H9 (cell line): ENCODE results near the gene SHMT2. TPM values are rescaled to one million over a fixed set of nuclear protein-coding genes. Genes with fewer than 3 reads are reported as not detected.
A peak's percentile ranks its signal among the peaks of the same experiment; 100 is the strongest.

ENCODE experiments used
- DNase-seq: peaks from one replicate; pipeline ENCODE4 v3.0.0-alpha.2; 2017
- H2AFZ ChIP-seq: one replicate; pipeline ENCODE4 v1.6.1; 2013; ENCODE audit warnings: mild to moderate bottlenecking, low read length, control low read depth, moderate library complexity
- H2AK5ac ChIP-seq: 2 replicates; pipeline ENCODE4 v1.6.1; 2013; ENCODE audit warnings: low read length, control low read depth, mixed read lengths; ENCODE audit not compliant: insufficient read length
- H2BK120ac ChIP-seq: one replicate; pipeline ENCODE4 v1.6.1; 2013; ENCODE audit warnings: low read depth, mild to moderate bottlenecking, low read length, control low read depth, inconsistent platforms; ENCODE audit not compliant: poor library complexity, severe bottlenecking
- H2BK12ac ChIP-seq: 2 replicates; pipeline ENCODE4 v1.6.1; 2013; ENCODE audit warnings: low read length, control low read depth, mixed read lengths, low read depth; ENCODE audit not compliant: insufficient read length
- H2BK15ac ChIP-seq: 2 replicates; pipeline ENCODE4 v1.6.1; 2013; ENCODE audit warnings: low read depth, low read length, control low read depth
- H2BK20ac ChIP-seq: one replicate; pipeline ENCODE4 v1.6.1; 2013; ENCODE audit warnings: low read depth, mild to moderate bottlenecking, low read length, control low read depth, inconsistent platforms; ENCODE audit not compliant: poor library complexity, severe bottlenecking
- H2BK5ac ChIP-seq: 2 replicates; pipeline ENCODE4 v1.6.1; 2013; ENCODE audit warnings: low read length, control low read depth, mixed read lengths; ENCODE audit not compliant: insufficient read length
- H3K14ac ChIP-seq: 2 replicates; pipeline ENCODE4 v1.6.1; 2013; ENCODE audit warnings: low read length, control low read depth; ENCODE audit not compliant: insufficient read depth
- H3K18ac ChIP-seq: 2 replicates; pipeline ENCODE4 v1.6.1; 2013; ENCODE audit warnings: low read depth, mild to moderate bottlenecking, mixed read lengths, low read length, control low read depth; ENCODE audit not compliant: insufficient read length
- H3K23ac ChIP-seq: 2 replicates; pipeline ENCODE4 v1.6.1; 2013; ENCODE audit warnings: low read length, control low read depth, mixed read lengths, low read depth; ENCODE audit not compliant: insufficient read length
- H3K23me2 ChIP-seq: 2 replicates; pipeline ENCODE4 v1.6.1; 2013; ENCODE audit warnings: low read depth, mild to moderate bottlenecking, mixed read lengths, low read length, control low read depth; ENCODE audit not compliant: insufficient read length, poor library complexity, severe bottlenecking
- H3K27ac ChIP-seq: 2 replicates; pipeline ENCODE4 v1.5.1; 2013; ENCODE audit warnings: low read length, control low read depth, mixed read lengths, low read depth; ENCODE audit not compliant: insufficient read length
- H3K27me3 ChIP-seq: 2 replicates; pipeline ENCODE4 v1.6.1; 2013; ENCODE audit warnings: low read length, control low read depth, inconsistent platforms; ENCODE audit not compliant: insufficient read depth
- H3K4ac ChIP-seq: 2 replicates; pipeline ENCODE4 v1.6.1; 2013; ENCODE audit warnings: low read depth, mild to moderate bottlenecking, control low read depth, inconsistent platforms, low read length, moderate library complexity
- H3K4me1 ChIP-seq: 2 replicates; pipeline ENCODE4 v1.6.1; 2013; ENCODE audit warnings: low read length, control low read depth, inconsistent platforms; ENCODE audit not compliant: insufficient read depth
- H3K4me2 ChIP-seq: 2 replicates; pipeline ENCODE4 v1.6.1; 2013; ENCODE audit warnings: low read length, control low read depth, mixed read lengths; ENCODE audit not compliant: insufficient read length, insufficient read depth
- H3K56ac ChIP-seq: 2 replicates; pipeline ENCODE4 v1.6.1; 2013; ENCODE audit warnings: low read depth, mild to moderate bottlenecking, mixed read lengths, low read length, control low read depth; ENCODE audit not compliant: insufficient read length
- H3K79me1 ChIP-seq: 2 replicates; pipeline ENCODE4 v1.6.1; 2013; ENCODE audit warnings: low read depth, mild to moderate bottlenecking, moderate library complexity, low read length, control low read depth, inconsistent platforms; ENCODE audit not compliant: insufficient read depth, poor library complexity, severe bottlenecking
- H3K79me2 ChIP-seq: 2 replicates; pipeline ENCODE4 v1.6.1; 2013; ENCODE audit warnings: low read length, control low read depth, inconsistent platforms; ENCODE audit not compliant: insufficient read depth
- H3K9ac ChIP-seq: 2 replicates; pipeline ENCODE4 v1.6.1; 2013; ENCODE audit warnings: low read length, control low read depth, mixed read lengths; ENCODE audit not compliant: insufficient read length; ENCODE audit errors: extremely low read depth
- H3K9me3 ChIP-seq: one replicate; pipeline ENCODE4 v1.6.1; 2013; ENCODE audit warnings: low read depth, low read length, inconsistent platforms; ENCODE audit not compliant: control insufficient read depth
- H3T11ph ChIP-seq: one replicate; pipeline ENCODE4 v1.6.1; 2013; ENCODE audit warnings: mild to moderate bottlenecking, low read length, control low read depth, inconsistent platforms
- H4K20me1 ChIP-seq: one replicate; pipeline ENCODE4 v1.6.1; 2013; ENCODE audit not compliant: control insufficient read depth, insufficient read length, insufficient read depth
- H4K5ac ChIP-seq: 2 replicates; pipeline ENCODE4 v1.6.1; 2013; ENCODE audit warnings: low read depth, mild to moderate bottlenecking, mixed read lengths, low read length, control low read depth; ENCODE audit not compliant: insufficient read length
- H4K8ac ChIP-seq: replicated peaks from 2 replicates; pipeline ENCODE4 v1.6.1; 2013; ENCODE audit warnings: low read length, control low read depth, mixed read lengths, low read depth; ENCODE audit not compliant: insufficient read length
- H4K91ac ChIP-seq: 2 replicates; pipeline ENCODE4 v1.6.1; 2013; ENCODE audit warnings: low read depth, mild to moderate bottlenecking, moderate library complexity, mixed read lengths, low read length, control low read depth; ENCODE audit not compliant: insufficient read length
- H3K27ac Mint-ChIP-seq, 3 experiments: 2 replicates in 2 of 3; 3 replicates in 1 of 3; pipeline ENCODE4 v1.8.0; 2020 to 2021; ENCODE audit warnings: mixed read lengths in 3 of 3, mild to moderate bottlenecking in 1 of 3, moderate library complexity in 1 of 3
- H3K27me3 Mint-ChIP-seq: 2 replicates; pipeline ENCODE4 v1.8.0; 2021; ENCODE audit warnings: low read depth, mild to moderate bottlenecking, moderate library complexity, mixed read lengths
- H3K36me3 Mint-ChIP-seq, 3 experiments: 2 replicates in 2 of 3; 3 replicates in 1 of 3; pipeline ENCODE4 v1.8.0; 2020 to 2021; ENCODE audit warnings: low read depth in 3 of 3, mixed read lengths in 3 of 3; ENCODE audit not compliant: insufficient read depth in 1 of 3
- H3K4me1 Mint-ChIP-seq, 2 experiments: 2 replicates each; pipeline ENCODE4 v1.8.0; 2020; ENCODE audit warnings: mixed read lengths in 2 of 2
- H3K4me3 Mint-ChIP-seq, 2 experiments: 2 replicates in 1 of 2; 3 replicates in 1 of 2; pipeline ENCODE4 v1.8.0; 2020 to 2021; ENCODE audit warnings: mild to moderate bottlenecking in 2 of 2, mixed read lengths in 2 of 2, moderate library complexity in 1 of 2
- H3K9me3 Mint-ChIP-seq, 2 experiments: 2 replicates in 1 of 2; 3 replicates in 1 of 2; pipeline ENCODE4 v1.8.0; 2020; ENCODE audit warnings: mild to moderate bottlenecking in 2 of 2, mixed read lengths in 2 of 2, moderate library complexity in 1 of 2
- WGBS: extraction: QIAGEN DNeasy Blood & Tissue Kit; methylation state at CpG from one replicate; pipeline ENCODE4 v1.1.7; 2013; ENCODE audit warnings: missing lambda C conversion rate, low lambda C conversion rate, mixed read lengths; ENCODE audit not compliant: insufficient read length; ENCODE audit errors: extremely low coverage; 5-methylcytosine and 5-hydroxymethylcytosine counted together
- total RNA-seq: library from RNA; stranded (reverse); gene quantifications from 2 replicates; pipeline ENCODE4 v1.2.1, GENCODE V29; 2021
- TF ChIP-seq, protein P1 (sequence below): fragments of 200-600 bp; sonication (generic); conservative IDR thresholded peaks from 3 replicates; pipeline ENCODE4 v1.8.0; 2021; ENCODE audit warnings: antibody characterized with exemption, mild to moderate bottlenecking

SHMT2 gene
- total RNA-seq, 1 experiment from 2014 or later, result 260 TPM

DNA sequence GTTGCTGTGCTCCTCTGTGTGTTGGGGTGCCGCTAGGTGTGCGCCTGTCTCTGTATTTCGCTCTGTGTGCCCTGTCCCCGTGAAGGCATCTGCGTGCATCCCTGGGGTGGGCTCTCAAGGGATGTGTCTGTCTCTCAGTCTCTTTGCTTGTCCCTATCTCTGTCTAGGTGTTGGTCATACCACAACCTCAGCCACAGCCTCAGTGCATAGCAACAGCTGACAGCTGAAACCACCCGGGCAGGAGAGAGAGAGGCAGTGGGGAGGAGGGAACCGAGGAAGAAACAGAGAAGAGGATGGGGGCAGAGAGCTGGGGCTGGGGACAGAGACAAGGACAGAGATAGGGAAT is 13.9 kb upstream of the SHMT2 start:
- Histone ChIP-seq H4K91ac (no peak overlapping the region), H3K9me3 (no peaks in the 10 kb centered on the region), H2BK20ac (no peak overlapping the region), H3K56ac (no peak overlapping the region), H3K18ac (no peak overlapping the region), H3K79me1 (no peaks in the 10 kb centered on the region), H4K8ac (no peak overlapping the region), H3K79me2 (no peaks in the 10 kb centered on the region), H3K4ac (no peak overlapping the region), H3K27me3 (peaks cover 48% of the 10 kb centered on the region), H2AK5ac (no peak overlapping the region), H3K9ac (no peak overlapping the region), H2BK15ac (no peak overlapping the region), H2BK120ac (no peak overlapping the region), H3K4me2 (no peak overlapping the region), H3K23me2 (peaks cover 7% of the 10 kb centered on the region), H3K4me1 (peaks cover 8% of the 10 kb centered on the region), H3K27ac (no peak overlapping the region), H2AFZ (no peak overlapping the region), H3T11ph (no peak overlapping the region), H4K20me1 (peaks cover 3% of the 10 kb centered on the region), H2BK5ac (no peak overlapping the region), H3K14ac (no peak overlapping the region), H4K5ac (no peak overlapping the region), H2BK12ac (no peak overlapping the region), H3K23ac (no peak overlapping the region)
- WGBS, result no CpG with 5 or more reads among the region's 7 CpGs
- no peak for DNase-seq
- no peak overlapping the region for H3K27ac Mint-ChIP-seq
- H3K4me3 Mint-ChIP-seq, result peak overlapping the region; percentile 45 to 70
- peaks cover 69% of the 10 kb centered on the region for H3K27me3 Mint-ChIP-seq
- peaks cover 0 to 5% of the 10 kb centered on the region in 2 experiments; a peak in 2 of 5 replicates for H3K9me3 Mint-ChIP-seq
- peaks cover 46 to 52% of the 10 kb centered on the region in 2 experiments for H3K4me1 Mint-ChIP-seq
- H3K36me3 Mint-ChIP-seq, result peaks cover 10 to 16% (median 12%) of the 10 kb centered on the region in 3 experiments
- TF ChIP-seq, protein P1, sequence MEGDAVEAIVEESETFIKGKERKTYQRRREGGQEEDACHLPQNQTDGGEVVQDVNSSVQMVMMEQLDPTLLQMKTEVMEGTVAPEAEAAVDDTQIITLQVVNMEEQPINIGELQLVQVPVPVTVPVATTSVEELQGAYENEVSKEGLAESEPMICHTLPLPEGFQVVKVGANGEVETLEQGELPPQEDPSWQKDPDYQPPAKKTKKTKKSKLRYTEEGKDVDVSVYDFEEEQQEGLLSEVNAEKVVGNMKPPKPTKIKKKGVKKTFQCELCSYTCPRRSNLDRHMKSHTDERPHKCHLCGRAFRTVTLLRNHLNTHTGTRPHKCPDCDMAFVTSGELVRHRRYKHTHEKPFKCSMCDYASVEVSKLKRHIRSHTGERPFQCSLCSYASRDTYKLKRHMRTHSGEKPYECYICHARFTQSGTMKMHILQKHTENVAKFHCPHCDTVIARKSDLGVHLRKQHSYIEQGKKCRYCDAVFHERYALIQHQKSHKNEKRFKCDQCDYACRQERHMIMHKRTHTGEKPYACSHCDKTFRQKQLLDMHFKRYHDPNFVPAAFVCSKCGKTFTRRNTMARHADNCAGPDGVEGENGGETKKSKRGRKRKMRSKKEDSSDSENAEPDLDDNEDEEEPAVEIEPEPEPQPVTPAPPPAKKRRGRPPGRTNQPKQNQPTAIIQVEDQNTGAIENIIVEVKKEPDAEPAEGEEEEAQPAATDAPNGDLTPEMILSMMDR, result no peak
